ENCODE data around the gene CRHBP.

Gene CRHBP

GRCh38 chr5:76927961-76928360 lies 24.9 kb upstream of the CRHBP start:
- TF ChIP-seq CTCF (IDR thresholded peaks at IDR 0.05; ENCODE audit: low read depth, low read length, missing control alignments): no peak
- no peak overlapping the region for H3K4me3 ChIP-seq (replicated peaks; ENCODE audit: low read depth, low read length)
- DNase-seq (ENCODE audit: extremely low read depth, low read depth): no peak

GRCh38 chr5:76930083-76930482 lies 22.8 kb upstream of the CRHBP start:
- no peak for TF ChIP-seq CTCF (IDR thresholded peaks at IDR 0.05; ENCODE audit: low read depth, low read length, missing control alignments)
- DNase-seq (ENCODE audit: extremely low read depth, low read depth): no peak
- H3K4me3 ChIP-seq (replicated peaks; ENCODE audit: low read depth, low read length): no peak overlapping the region

- DNase-seq (ENCODE audit: extremely low read depth, low read depth): no peak
- TF ChIP-seq CTCF (IDR thresholded peaks at IDR 0.05; ENCODE audit: low read depth, low read length, missing control alignments): no peak
- no peak overlapping the region for H3K4me3 ChIP-seq (replicated peaks; ENCODE audit: low read depth, low read length)
Observed at GRCh38 chr5:76938177-76938576, 14.7 kb upstream of the CRHBP start.

- no peak overlapping the region for H3K4me3 ChIP-seq (replicated peaks; ENCODE audit: low read depth, low read length)
- DNase-seq (ENCODE audit: extremely low read depth, low read depth): no peak
- no peak for TF ChIP-seq CTCF (IDR thresholded peaks at IDR 0.05; ENCODE audit: low read depth, low read length, missing control alignments)
Observed at GRCh38 chr5:76941000-76941399, 11.8 kb upstream of the CRHBP start.

- H3K4me3 ChIP-seq (replicated peaks; ENCODE audit: low read depth, low read length): no peak overlapping the region
- no peak for TF ChIP-seq CTCF (IDR thresholded peaks at IDR 0.05; ENCODE audit: low read depth, low read length, missing control alignments)
- DNase-seq (ENCODE audit: extremely low read depth, low read depth): no peak
Observed at GRCh38 chr5:76941442-76941841, 11.4 kb upstream of the CRHBP start.

- TF ChIP-seq CTCF (IDR thresholded peaks at IDR 0.05; ENCODE audit: low read depth, low read length, missing control alignments): no peak
Observed at GRCh38 chr5:76942581-76942980, 10.3 kb upstream of the CRHBP start.

GRCh38 chr5:76943006-76943405 lies 9.8 kb upstream of the CRHBP start:
- H3K4me3 ChIP-seq (replicated peaks; ENCODE audit: low read depth, low read length): no peak overlapping the region
- TF ChIP-seq CTCF (IDR thresholded peaks at IDR 0.05; ENCODE audit: low read depth, low read length, missing control alignments): no peak
- DNase-seq (ENCODE audit: extremely low read depth, low read depth): no peak

More at GRCh38 chr5:76942581-76942980, 10.3 kb upstream of the CRHBP start:
- peak; percentile 66 for DNase-seq (ENCODE audit: extremely low read depth, low read depth)
- H3K4me3 ChIP-seq (replicated peaks; ENCODE audit: low read depth, low read length): no peak overlapping the region

Data from HFF-Myc (cell line).